Measurements from ENCODE around the gene DOLK.

DNA sequence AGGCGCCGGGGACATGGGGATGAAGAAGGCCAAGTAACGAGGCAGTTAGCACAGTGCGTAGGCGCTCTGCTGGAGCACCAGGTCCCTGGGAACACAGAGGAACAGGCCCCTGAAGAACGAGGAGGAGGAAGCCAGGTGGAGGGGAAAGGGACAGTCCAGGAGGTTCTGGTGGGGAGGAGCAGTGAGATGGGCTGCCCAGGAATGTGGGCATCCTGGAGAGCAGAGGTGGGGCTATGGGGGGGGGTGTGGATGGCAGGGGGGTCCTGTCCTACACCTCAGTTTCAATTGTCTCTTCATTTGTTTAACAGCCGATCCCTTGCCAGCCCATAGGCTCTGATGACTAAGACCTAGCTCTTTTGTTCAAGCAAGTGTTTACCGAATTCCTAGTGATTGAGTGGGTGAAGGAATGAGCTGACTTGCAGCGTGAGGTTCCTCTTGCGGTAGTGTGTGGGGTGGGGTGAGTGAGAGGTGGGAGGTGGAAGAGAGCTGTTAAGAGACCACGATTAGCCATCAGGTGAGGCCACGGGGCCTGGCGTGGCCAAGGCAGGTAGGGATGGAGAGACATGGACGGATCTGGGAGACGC, 35.0 kb downstream of the DOLK start:
- TF ChIP-seq, protein P1, sequence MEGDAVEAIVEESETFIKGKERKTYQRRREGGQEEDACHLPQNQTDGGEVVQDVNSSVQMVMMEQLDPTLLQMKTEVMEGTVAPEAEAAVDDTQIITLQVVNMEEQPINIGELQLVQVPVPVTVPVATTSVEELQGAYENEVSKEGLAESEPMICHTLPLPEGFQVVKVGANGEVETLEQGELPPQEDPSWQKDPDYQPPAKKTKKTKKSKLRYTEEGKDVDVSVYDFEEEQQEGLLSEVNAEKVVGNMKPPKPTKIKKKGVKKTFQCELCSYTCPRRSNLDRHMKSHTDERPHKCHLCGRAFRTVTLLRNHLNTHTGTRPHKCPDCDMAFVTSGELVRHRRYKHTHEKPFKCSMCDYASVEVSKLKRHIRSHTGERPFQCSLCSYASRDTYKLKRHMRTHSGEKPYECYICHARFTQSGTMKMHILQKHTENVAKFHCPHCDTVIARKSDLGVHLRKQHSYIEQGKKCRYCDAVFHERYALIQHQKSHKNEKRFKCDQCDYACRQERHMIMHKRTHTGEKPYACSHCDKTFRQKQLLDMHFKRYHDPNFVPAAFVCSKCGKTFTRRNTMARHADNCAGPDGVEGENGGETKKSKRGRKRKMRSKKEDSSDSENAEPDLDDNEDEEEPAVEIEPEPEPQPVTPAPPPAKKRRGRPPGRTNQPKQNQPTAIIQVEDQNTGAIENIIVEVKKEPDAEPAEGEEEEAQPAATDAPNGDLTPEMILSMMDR (optimal IDR thresholded peaks at IDR 0.05 in 1 of 3, IDR thresholded peaks at IDR 0.05 in 1 of 3, conservative IDR thresholded peaks at IDR 0.05 in 1 of 3; ENCODE audit: extremely low read depth in 1 of 3, insufficient read depth in 2 of 3, low read length in 3 of 3) = no peak
- no peak for TF ChIP-seq EZH2 (IDR thresholded peaks at IDR 0.05; ENCODE audit: low read length)

Data from keratinocyte (primary cell).